ENCODE measurements around the gene LYZL2. TPM values are rescaled to one million over a fixed set of nuclear protein-coding genes. Genes with fewer than 3 reads are reported as not detected.

Gene LYZL2
- total RNA-seq, 1 donor from 2014 or later = not detected

GRCh38 chr10:30591249-30591670 is 38.3 kb downstream of the LYZL2 start:
- Histone ChIP-seq H3K36me3 (ENCODE audit: control insufficient read depth, insufficient read depth, low read length) (no peaks in the 10 kb centered on the region), H3K27me3 (ENCODE audit: control insufficient read depth, insufficient read depth, low read length) (peaks cover 2% of the 10 kb centered on the region), H3K4me3 (ENCODE audit: low read depth, low read length) (no peak overlapping the region)
- no peak for DNase-seq (ENCODE audit: low read depth)
- TF ChIP-seq CTCF (IDR thresholded peaks at IDR 0.05; ENCODE audit: insufficient read depth, low read length, poor library complexity, severe bottlenecking) = peak; percentile 78

GRCh38 chr10:30589441-30589840 is 40.1 kb downstream of the LYZL2 start:
- Histone ChIP-seq H3K4me3 (ENCODE audit: low read depth, low read length) (no peak overlapping the region), H3K27me3 (ENCODE audit: control insufficient read depth, insufficient read depth, low read length) (peaks cover 2% of the 10 kb centered on the region), H3K36me3 (ENCODE audit: control insufficient read depth, insufficient read depth, low read length) (no peaks in the 10 kb centered on the region)
- TF ChIP-seq CTCF (IDR thresholded peaks at IDR 0.05; ENCODE audit: insufficient read depth, low read length, poor library complexity, severe bottlenecking) = no peak
- no peak for DNase-seq (ENCODE audit: low read depth)

- Histone ChIP-seq H3K4me3 (ENCODE audit: low read depth, low read length) (no peak overlapping the region), H3K27me3 (ENCODE audit: control insufficient read depth, insufficient read depth, low read length) (no peaks in the 10 kb centered on the region), H3K36me3 (ENCODE audit: control insufficient read depth, insufficient read depth, low read length) (no peaks in the 10 kb centered on the region)
- DNase-seq (ENCODE audit: low read depth) = no peak
- no peak for TF ChIP-seq CTCF (IDR thresholded peaks at IDR 0.05; ENCODE audit: insufficient read depth, low read length, poor library complexity, severe bottlenecking)
Observed at GRCh38 chr10:30587522-30588031, 42.0 kb downstream of the LYZL2 start.

GRCh38 chr10:30586828-30587227 is 42.7 kb downstream of the LYZL2 start:
- Histone ChIP-seq H3K27me3 (ENCODE audit: control insufficient read depth, insufficient read depth, low read length) (no peaks in the 10 kb centered on the region), H3K4me3 (ENCODE audit: low read depth, low read length) (no peak overlapping the region), H3K36me3 (ENCODE audit: control insufficient read depth, insufficient read depth, low read length) (no peaks in the 10 kb centered on the region)
- no peak for TF ChIP-seq CTCF (IDR thresholded peaks at IDR 0.05; ENCODE audit: insufficient read depth, low read length, poor library complexity, severe bottlenecking)
- no peak for DNase-seq (ENCODE audit: low read depth)

GRCh38 chr10:30583778-30584415 is 45.7 kb downstream of the LYZL2 start:
- Histone ChIP-seq H3K36me3 (ENCODE audit: control insufficient read depth, insufficient read depth, low read length) (no peaks in the 10 kb centered on the region), H3K4me3 (ENCODE audit: low read depth, low read length) (peak overlapping the region; percentile 29), H3K27me3 (ENCODE audit: control insufficient read depth, insufficient read depth, low read length) (no peaks in the 10 kb centered on the region)
- peak; percentile 70 for DNase-seq (ENCODE audit: low read depth)
- TF ChIP-seq CTCF (IDR thresholded peaks at IDR 0.05; ENCODE audit: insufficient read depth, low read length, poor library complexity, severe bottlenecking) = no peak
